BLaER1 (cell line): Measurements from ENCODE around the gene GJC2.

Experiments used
- H3K27ac ChIP-seq: shearing (Covaris generic); formaldehyde crosslinking; 2 replicates; pipeline ENCODE4 v1.8.1; 2022
- H3K27me3 ChIP-seq: shearing (Covaris generic); formaldehyde crosslinking; 2 replicates; pipeline ENCODE4 v1.8.1; 2022
- H3K36me3 ChIP-seq: shearing (Covaris generic); formaldehyde crosslinking; 2 replicates; pipeline ENCODE4 v1.8.1; 2022
- H3K4me1 ChIP-seq: shearing (Covaris generic); formaldehyde crosslinking; 2 replicates; pipeline ENCODE4 v1.8.1; 2022
- H3K4me2 ChIP-seq: shearing (Covaris generic); formaldehyde crosslinking; 2 replicates; pipeline ENCODE4 v1.8.1; 2022
- H3K4me3 ChIP-seq: shearing (Covaris generic); formaldehyde crosslinking; 2 replicates; pipeline ENCODE4 v1.8.1; 2022
- H3K9ac ChIP-seq: shearing (Covaris generic); formaldehyde crosslinking; 2 replicates; pipeline ENCODE4 v1.8.1; 2022
- H3K9me3 ChIP-seq: shearing (Covaris generic); formaldehyde crosslinking; 2 replicates; pipeline ENCODE4 v1.8.1; 2022
- H4K20me1 ChIP-seq: shearing (Covaris generic); formaldehyde crosslinking; 2 replicates; pipeline ENCODE4 v1.8.1; 2022
- Cebpa-rat ChIP-seq: shearing (Covaris generic); IDR thresholded peaks from 2 replicates; pipeline ENCODE4 v1.8.1; 2022

The GJC2 gene

DNA sequence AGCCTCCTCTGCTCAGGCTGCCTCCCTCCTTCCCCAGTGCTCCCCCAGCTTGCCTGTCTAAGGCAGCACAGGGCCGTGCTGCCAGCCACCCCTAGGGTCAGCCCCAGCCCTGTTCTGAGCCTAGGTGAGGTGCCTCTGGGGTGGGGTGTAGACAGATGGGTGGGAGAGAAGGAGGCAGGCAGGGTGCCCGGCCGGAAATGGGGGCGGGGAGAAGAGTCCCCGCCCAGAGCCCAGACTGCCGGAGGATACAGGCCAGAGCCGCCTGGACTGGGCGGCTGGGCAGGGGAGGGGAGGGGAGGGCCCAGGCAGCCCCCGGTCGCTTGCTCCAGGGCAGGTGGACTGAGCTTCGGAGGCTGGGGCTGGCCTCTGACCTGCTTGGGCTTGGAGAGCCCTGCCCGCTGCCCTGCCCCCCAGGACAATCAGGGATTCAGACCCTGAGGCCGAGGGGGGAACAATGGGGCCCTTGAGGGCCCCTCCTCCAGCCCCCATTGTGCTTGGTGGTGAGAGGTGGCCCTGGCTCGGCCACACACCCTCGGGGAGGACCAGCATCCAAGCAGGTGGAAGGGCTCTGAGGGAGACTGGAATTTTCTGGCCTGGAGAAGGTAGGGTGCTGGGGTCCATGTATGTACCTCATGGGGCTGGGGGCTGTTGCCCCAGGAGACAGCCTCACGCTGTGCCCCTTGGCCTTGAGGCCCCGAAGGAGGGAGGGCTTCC lies at the start of gene GJC2:
Gene GJC2 (plus strand): TSS at position 525 of the 714 bp plus-strand sequence. CDS start 7,829 bp downstream, outside the sequence.
- Histone ChIP-seq H3K4me1 (peaks cover 72% of the 10 kb centered on the region), H3K4me3 (no peak within 1 kb of the TSS), H3K27me3 (no peaks in the 10 kb centered on the region), H3K9me3 (no peaks in the 10 kb centered on the region), H3K27ac (peak within 1 kb of the TSS; percentile 73), H3K36me3 (peaks cover 52% of the 10 kb centered on the region), H3K9ac (peak within 1 kb of the TSS; percentile 64), H4K20me1 (peaks cover 82% of the 10 kb centered on the region), H3K4me2 (peak within 1 kb of the TSS; percentile 73)
- TF ChIP-seq Cebpa-rat, result no peak

DNA sequence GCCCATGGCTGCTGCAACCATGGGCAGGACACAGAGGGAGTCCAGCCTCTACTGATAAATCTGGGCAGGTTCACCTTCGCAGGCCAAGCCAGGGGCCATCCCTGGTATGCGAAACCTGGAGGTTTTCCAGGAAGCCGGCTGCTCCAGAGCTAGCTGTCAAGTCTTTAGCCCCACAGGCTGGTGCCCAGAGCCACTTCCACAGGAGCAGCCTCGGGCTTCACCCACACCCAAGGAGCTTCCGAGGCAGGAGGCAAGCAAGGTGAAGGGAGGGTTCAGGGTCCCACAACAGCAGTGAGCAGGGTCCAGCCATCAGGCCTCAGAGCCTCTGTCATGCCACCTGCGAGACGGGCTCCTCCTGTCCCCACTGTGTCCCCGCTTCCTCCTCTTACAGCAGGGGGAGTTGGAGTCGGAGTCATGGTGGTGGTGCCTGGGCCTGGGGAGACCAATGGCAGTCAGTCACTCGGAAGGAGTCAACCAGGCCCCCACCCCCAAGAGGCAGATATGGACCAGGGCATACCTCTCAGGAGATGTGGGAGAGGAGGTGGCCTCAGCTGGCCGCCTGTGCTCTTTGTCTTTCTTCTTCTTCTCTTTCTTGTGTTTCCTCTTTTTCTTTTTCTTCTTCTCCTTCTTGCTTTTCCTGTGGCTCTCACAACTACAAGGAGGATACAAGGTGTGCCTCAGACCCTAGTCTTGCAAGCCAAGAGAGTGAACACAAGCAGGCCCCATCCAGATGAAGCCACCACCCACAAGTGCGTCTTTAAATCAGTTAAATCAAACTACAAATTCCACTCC lies 48.7 kb upstream of the GJC2 start:
- Histone ChIP-seq H4K20me1 (peaks cover 65% of the 10 kb centered on the region), H3K27me3 (no peaks in the 10 kb centered on the region), H3K4me2 (peak overlapping the region; percentile 97), H3K9ac (peak overlapping the region; percentile 87; the same call in 1 of the 2 replicates), H3K4me1 (peaks cover 24% of the 10 kb centered on the region), H3K36me3 (peaks cover 64% of the 10 kb centered on the region), H3K9me3 (no peaks in the 10 kb centered on the region), H3K27ac (no peak overlapping the region), H3K4me3 (peak overlapping the region; percentile 94; the same call in 1 of the 2 replicates)
- no peak for TF ChIP-seq Cebpa-rat

DNA sequence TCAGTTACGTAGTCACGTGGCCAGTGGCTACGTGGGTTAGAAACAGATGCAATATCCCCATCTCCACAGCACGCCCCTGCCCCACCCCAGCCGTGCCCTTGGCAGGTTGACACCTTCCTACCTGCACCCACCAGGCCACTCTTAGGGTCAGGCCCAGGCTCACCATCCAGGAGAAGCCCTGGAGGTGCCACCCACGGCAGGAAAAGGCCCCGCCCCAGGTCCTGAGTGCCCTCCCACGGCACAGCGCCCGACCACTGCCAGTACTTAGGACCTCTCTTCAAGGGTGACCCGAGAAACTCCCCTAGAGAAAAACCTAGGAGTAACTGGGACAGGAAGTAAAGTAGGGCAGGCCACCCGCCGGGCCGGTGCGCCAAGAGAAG lies 48.1 kb upstream of the GJC2 start:
- Histone ChIP-seq H4K20me1 (peaks cover 59% of the 10 kb centered on the region), H3K4me1 (peaks cover 24% of the 10 kb centered on the region), H3K9ac (peak overlapping the region; percentile 87), H3K27me3 (no peaks in the 10 kb centered on the region), H3K4me2 (peak overlapping the region; percentile 97), H3K27ac (peak overlapping the region; percentile 55; the same call in 1 of the 2 replicates), H3K36me3 (peaks cover 64% of the 10 kb centered on the region), H3K9me3 (no peaks in the 10 kb centered on the region), H3K4me3 (peak overlapping the region; percentile 94)
- no peak for TF ChIP-seq Cebpa-rat

DNA sequence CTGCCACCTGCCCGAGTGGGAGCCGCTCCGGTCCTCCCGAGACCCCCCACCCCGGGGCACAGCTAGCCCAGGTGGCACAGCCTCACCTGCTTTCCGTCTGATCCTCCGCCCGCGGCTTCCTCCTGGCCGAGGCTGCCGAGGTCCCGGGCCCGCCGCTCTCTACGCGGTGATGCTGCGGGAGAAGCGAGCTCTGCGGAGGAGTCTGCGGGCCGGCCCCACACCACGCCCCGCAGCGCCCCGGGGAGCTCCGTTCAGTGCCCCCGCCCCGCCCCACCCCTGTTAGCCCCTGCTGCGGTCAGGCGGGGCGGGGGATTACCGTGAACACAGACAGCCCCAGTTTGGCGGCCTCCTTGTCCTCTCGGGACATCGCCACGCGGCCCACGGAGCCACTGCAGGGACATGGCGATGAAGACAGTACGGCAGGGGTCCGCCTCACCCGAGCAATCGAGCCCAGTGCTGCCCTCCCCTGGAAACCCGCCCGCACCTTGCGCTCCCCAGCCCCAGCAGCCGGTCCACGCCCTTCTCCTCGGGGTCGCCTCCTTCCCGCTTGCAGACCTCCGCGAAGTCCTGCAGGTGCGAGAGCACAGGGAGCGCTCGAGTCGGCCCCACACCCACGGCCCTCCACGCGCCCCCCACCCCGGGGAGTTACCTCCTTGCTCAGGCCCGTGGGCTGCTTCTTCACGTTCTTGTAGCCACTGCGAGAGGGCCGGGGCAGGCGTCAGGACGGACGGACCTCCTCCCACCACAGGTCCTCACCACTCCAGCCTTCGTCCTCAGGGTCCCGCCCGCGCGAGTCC lies 47.5 kb upstream of the GJC2 start:
- Histone ChIP-seq H3K36me3 (peaks cover 64% of the 10 kb centered on the region), H3K9me3 (no peaks in the 10 kb centered on the region), H4K20me1 (peaks cover 55% of the 10 kb centered on the region), H3K27ac (peak overlapping the region; percentile 55), H3K9ac (peak overlapping the region; percentile 87), H3K4me2 (peak overlapping the region; percentile 97), H3K27me3 (no peaks in the 10 kb centered on the region), H3K4me1 (peaks cover 24% of the 10 kb centered on the region), H3K4me3 (peak overlapping the region; percentile 94)
- TF ChIP-seq Cebpa-rat, result no peak

DNA sequence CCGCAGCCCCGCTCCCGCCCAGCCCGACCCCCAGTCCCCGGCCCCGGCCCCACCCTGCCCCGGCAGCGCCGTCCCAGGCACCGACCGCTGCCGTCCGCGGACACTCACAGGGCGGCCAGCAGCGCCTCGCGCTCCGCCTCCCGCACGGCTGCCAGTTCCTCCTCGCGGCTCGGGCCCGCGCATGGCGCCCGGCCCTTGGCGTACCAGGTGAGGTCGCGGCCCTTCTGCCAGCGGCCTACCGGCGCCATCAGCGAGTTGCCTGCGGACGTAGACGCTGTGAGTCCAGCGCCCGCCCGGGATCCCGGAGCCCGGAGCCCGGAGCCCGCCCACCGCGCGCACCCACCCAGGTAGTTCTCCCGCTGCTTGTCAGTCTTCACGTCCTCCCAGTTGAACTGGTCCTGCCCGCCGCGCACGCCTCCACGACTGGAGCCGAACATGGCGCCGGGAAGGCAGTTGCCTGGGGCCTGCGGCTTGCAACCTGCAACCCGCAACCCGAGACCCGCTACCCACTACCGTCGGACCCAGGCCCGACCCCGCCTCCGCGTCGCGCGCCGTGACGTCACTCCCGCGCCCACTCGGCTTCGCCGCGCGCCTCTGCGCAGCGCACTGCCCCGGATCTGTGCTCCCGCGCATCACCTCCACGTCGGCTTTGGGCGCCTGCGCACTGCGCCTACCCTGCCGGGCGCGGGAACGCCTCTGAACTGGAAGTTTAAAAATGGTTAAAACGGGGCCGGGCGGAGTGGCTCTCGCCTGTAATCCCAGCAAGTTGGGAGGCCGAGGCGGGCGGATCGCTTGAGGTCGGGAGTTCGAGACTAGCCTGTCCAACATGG lies 46.7 kb upstream of the GJC2 start, which contains the start of gene C1orf35:
Gene C1orf35 (minus strand): TSS at position 535 of the 830 bp plus-strand sequence. CDS start 98 bp downstream, at position 437.
- peaks cover 64% of the 10 kb centered on the region for H3K36me3 ChIP-seq
- H3K27ac ChIP-seq, result peak within 1 kb of the TSS; percentile 81

DNA sequence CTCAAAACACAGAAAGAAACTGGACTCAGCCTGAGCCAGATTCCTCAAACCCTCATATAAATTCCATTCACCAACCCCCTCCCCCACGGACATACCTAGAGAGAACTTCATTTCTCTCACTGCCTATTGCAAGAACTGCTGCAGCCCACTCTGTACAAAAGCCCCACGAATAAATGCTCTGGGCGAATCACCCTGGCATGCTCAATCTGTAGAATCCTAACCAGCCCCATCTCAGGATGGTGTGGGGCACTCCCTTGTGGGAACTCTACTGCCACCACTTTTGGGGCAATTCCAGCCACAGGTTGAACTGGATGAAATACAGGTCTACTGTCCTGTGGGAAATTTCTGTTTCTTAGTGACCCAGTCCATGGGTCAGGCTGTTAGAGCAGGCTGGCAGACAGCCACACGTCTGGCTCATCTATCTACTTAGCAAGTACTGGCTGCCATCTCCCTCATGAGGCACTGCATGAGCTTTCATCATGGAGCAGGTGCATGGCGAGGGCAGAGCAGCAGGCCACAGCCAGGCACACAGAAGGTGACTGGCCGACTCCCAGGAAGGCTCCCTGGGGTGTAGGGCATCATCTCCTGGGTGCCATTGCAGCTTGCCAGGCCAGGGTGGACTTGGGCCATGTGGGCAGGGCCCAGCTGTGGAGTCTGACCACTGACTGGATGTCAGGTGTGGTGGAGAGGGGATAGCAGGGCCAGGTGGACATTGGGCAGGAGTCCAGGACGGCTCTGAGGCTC lies 45.0 kb upstream of the GJC2 start:
- TF ChIP-seq Cebpa-rat, result no peak
- Histone ChIP-seq H3K9me3 (no peaks in the 10 kb centered on the region), H3K4me1 (peaks cover 39% of the 10 kb centered on the region), H3K27ac (no peak overlapping the region), H3K4me3 (no peak overlapping the region), H3K9ac (0 out of 2 replicates have a peak overlapping the region, but pooled peaks have one; percentile 87), H3K36me3 (peaks cover 48% of the 10 kb centered on the region), H3K4me2 (no peak overlapping the region; the same call in 1 of the 2 replicates), H3K27me3 (no peaks in the 10 kb centered on the region), H4K20me1 (peaks cover 43% of the 10 kb centered on the region)

More for the DNA sequence above, 46.7 kb upstream of the GJC2 start, which contains the start of gene C1orf35:
- H4K20me1 ChIP-seq, result peaks cover 55% of the 10 kb centered on the region
- peak within 1 kb of the TSS; percentile 97 for H3K4me2 ChIP-seq
- peaks cover 32% of the 10 kb centered on the region for H3K4me1 ChIP-seq
- TF ChIP-seq Cebpa-rat, result no peak
- peak within 1 kb of the TSS; percentile 87 for H3K9ac ChIP-seq
- H3K4me3 ChIP-seq, result peak within 1 kb of the TSS; percentile 94
- no peaks in the 10 kb centered on the region for H3K27me3 ChIP-seq
- no peaks in the 10 kb centered on the region for H3K9me3 ChIP-seq

DNA sequence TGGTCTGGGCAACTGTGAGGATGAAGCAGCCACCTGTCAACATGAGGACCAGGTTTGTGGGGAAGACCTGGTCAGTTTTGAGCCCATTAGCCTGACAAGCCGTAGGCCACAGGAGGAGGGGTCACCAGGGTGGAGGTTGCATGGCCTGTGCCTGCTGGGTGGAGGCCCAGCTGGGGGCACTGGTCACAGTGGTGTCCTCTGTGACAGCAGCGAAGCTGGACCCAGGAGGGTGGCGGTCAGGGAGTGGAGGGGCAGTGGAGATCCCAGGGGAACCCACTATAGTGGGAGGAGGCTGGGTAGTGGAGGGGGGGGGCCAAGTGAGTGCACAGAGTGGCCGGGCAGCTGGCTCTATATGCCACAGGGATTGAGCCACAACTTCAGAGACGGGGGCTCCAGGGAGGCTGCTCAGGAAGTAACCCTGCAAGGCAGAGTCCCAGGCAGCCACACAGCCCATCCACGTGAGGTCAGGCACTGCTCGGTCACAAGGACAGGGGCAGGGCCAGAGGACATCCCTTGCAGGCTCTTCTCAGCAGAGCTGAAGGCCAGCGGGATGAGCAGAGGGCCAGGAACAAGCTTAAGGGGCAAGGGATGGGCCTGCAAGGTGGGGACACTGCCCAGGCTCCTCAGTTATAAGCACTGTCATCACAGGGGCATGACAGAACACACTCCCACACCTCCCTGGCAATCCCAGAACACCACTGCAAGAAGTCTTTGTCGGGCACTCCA lies 44.3 kb upstream of the GJC2 start:
- Histone ChIP-seq H3K4me3 (no peak overlapping the region), H3K4me2 (no peak overlapping the region), H3K27me3 (no peaks in the 10 kb centered on the region), H3K9me3 (no peaks in the 10 kb centered on the region), H3K9ac (no peak overlapping the region), H3K4me1 (peaks cover 46% of the 10 kb centered on the region), H3K36me3 (peaks cover 41% of the 10 kb centered on the region), H4K20me1 (peaks cover 35% of the 10 kb centered on the region), H3K27ac (no peak overlapping the region)
- no peak for TF ChIP-seq Cebpa-rat
